NCI-H460 (cell line): ENCODE measurements around the gene PRORP. TPM values are rescaled to one million over a fixed set of nuclear protein-coding genes. Genes with fewer than 3 reads are reported as not detected.
A peak's percentile ranks its signal among the peaks of the same experiment; 100 is the strongest.
"Not testable (repeated sequence)": the region's sequence is repeated elsewhere in the genome, so short reads cannot be mapped to it uniquely, and the experiment has no call there.

Source experiments
- DNase-seq: peaks from one replicate; pipeline ENCODE4 v3.0.0-alpha.2; 2016; ENCODE audit warnings: low read depth; ENCODE audit errors: extremely low read depth
- total RNA-seq: library from RNA; depleted of rRNA; stranded (reverse); fragments of >200 nt; shearing (Covaris generic); gene quantifications from 2 replicates; pipeline ENCODE4 v1.2.3, GENCODE V29; 2014

PRORP gene
- total RNA-seq, 1 experiment from 2014 or later, result 32.8 TPM

DNA sequence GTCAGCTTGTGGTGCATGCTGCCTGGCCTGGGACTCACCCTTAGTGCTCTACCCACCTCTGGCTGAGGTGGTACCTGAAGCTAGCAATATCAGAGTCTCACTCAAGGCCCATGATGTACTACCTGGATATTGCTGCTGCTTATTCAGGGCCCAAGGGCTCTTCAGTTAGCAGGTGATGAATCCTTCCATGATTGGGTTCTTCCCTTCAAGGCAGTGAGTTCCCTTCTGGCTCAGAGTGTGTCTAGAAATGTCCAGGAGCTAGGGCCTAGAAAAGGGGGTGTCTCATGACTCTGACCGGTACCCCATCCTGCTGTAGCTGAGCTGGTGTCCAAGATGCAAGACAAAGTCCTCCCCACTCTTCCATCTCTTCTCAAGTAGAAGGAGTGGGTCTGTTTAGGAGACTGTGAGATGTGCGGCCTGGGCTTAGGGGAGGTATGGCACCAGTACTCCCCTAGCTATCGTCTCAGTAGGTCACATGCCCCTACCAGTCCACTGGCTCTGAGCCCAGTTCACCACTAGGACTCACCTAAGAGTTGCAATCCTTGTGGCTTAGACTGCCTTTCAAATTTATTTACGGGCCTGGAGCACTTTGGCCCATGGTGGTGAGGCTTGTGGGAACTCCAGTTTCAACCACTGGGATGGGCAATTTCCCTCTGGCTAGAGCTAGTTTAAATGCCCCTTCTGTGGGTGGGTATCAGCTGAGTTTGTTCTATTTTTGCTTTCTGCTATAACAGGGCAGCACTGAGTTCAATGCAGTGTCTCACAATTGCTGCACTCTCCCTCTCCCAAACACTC is 12.2 kb downstream of the PRORP start:
- DNase-seq, result no peak

DNA sequence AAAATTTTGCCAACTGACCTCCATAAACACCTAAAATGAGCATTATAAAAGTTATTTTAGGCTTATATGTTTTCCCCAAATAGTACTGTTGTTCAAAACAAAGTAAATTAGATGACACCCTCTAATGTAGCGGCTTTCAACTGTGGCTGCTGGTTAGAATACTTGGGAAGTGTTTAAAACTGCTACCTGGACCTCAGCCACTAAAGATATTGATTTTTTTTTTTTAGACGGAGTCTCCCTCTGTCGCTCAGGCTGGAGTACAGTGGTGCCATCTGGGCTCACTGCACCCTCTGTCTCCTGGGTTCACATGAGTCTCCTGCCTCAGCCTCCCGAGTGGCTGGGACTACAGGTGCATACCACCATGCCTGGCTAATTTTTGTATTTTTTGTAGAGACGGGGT is 16.2 kb downstream of the PRORP start:
- no peak for DNase-seq

- peak; percentile 32 for DNase-seq
Observed at GRCh38 chr14:35140718-35141581, 18.6 kb downstream of the PRORP start.

DNA sequence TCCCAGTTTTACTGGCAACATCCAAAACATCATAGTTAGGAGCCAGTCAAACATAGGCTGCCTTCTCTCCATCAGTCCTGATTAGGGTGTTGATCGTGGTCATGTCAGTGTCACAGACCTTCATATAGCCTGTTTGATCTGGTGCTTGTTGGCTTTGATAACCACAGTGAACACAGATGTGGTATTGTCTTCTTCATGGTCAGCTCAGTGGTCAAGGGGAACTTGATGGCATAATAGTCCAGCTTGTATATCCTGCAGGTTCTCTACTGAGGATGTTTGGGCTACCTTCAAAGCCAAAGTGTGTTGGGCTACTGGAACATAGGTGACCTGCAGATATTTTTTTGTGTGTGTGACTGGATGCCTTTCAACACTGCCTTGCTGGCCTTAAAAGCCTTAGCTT is 21.7 kb downstream of the PRORP start:
- no peak for DNase-seq

DNA sequence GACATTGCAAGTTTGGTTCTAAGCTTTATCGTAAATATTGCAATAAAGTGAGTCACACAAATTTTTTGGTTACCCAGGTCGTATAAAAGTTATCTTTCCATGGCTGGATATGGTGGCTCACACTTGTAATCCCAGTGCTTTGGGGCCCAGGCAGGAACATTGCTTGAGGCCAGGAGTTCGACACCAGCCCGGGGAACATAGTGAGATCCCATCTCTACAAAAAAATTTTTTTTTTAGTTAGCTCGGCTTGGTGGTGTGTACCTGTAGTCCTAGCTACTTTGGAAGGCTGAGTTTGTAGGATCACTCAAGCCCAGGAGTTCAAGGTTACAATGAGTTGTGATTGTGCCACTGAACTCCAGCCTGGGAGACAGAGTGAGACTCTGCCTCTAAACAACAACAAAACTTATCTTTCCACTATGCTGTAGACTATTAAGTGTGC is 24.4 kb downstream of the PRORP start:
- no peak for DNase-seq

DNA sequence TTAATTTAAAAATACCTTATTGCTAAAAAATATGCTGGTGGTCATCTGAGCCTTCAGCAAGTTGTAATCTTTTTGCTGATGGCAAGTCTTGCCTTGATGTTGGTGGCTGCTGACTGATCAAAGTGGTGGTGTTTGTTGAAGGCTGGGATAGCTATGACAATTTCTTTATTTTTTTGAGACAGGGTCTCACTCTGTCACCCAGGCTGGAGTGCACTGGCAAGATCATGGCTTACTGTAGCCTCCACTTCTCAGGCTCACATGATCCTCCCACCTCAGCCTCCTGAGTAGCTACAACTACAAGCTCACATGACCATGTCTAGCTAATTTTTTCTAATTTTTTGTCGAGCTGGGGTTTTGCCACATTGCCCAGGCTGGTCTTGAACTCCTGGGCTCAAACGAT is 24.8 kb downstream of the PRORP start:
- no peak for DNase-seq

DNA sequence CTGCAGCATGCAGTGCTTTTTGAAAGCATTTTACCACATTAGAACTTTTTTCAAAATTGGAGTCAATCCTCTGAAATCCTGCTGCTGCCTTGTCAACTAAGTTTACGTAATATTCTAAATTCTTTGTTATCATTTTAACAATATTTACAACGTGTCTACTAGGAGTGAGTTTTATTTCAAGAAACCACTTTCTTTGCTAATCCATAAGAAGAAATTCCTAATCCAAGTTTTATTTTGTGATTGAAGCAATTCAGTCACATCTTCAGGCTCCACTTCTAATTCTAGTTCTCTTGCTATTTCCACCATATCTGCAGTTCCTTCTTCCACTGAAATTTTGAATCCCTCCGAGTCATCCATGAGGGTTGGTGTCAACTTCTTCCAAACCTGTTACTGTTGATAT is 25.4 kb downstream of the PRORP start:
- no peak for DNase-seq

DNA sequence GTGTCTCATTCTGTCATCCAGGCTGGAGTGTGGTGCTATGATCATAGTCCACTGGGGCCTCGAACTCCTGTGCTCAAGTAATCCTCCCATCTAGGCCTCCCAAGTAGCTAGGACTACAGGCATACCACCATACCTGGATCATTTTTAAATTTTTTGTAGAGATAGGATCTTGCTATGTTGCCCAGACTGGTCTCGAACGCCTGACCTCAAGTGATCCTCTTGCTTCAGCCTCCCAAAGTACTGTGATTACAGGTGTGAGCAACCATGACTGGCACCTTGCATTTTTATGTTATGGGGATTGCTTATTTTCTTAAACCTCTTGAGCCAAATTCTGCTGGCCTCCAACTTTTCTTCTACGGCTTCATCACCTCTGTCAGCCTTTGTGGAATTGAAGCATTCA is 26.9 kb downstream of the PRORP start:
- no peak for DNase-seq

- DNase-seq, result not testable (repeated sequence)
Observed at GRCh38 chr14:35152531-35152930, 30.2 kb downstream of the PRORP start.

- no peak for DNase-seq
Observed at GRCh38 chr14:35154016-35154415, 31.7 kb downstream of the PRORP start.

DNA sequence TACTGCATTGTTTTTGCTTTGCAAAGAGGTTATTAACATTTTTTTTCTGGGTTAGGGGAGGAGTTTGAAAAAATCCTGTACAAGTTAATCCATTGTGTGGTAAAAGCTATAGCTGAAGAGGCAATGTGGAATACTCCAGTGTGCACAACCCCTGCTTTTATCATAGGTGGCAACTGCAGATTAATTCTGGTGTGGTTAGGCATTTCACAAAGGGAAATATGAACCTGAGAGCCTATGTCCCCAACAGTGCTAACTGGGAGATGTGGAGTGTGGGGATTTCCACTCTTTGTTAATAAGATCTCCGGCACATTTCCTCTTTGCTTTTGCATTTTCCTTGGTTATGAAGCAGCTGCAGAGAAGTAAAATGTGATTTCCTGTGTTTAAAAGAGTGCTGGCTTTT is 33.6 kb downstream of the PRORP start:
- DNase-seq, result no peak

- no peak for DNase-seq
Observed at GRCh38 chr14:35158491-35158890, 36.1 kb downstream of the PRORP start.

DNA sequence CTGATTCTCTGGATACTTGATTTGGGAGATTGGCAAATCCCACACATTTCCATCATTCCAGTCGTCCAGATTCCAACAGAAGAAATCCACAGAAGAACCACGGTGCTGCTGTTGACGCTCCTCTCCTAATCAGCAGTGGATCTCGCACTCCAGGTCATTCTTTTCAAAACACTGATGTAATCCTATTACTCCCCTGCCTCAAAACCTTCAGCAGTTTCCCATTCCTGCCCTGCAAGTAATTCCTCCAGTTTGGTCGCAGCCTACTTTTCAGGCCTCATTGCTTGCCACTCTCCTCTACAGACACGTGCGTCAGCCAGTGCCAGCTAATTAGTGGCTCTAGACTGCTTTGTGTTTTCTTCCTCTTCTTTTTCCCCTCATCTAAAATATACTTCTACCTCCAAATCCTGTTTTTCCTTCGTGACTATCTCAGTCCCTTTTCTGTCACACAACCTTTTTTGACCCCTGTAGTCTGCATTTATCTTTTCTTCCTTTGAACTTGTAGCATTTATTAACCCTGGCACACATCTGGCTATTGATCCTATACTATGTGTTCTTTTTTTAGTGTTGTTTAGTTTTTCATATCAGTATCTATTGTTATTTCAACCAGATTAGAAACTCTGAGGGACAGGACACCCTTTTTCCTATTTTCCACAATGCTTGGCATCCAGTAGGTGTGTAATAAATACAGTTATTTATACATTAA is 36.8 kb downstream of the PRORP start:
- no peak for DNase-seq

DNA sequence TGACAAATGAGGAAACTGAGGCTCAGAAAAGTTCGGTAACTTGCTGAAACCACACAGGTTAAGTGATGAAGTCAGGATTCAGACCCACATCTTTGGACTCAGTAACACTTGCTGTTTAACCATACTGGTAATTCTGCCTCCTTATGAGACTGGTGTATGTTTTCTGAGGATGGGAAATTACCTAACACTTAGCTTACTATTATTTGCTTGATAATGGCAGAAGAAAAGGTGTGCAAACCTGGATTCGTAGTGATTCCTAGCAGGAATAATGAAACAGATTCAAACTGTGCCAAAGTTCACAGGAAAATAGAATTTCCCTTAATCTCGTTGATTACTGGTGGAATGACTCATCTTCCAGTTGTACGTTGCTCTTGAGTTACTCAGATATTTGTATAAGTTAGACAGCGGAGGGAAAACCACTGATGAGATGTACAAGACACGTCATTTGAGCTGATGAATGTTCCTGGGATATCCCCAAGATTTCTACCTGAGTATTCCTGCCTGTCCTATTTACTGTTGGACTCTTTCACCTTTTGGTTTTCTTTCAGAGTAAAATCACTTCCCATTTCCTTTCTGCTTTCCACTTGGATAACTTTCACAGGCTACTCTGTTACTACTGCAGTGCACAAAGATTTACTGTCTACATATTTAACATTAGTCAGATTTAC is 37.5 kb downstream of the PRORP start:
- peak; percentile 82 for DNase-seq

- DNase-seq, result no peak
Observed at GRCh38 chr14:35161231-35161630, 38.9 kb downstream of the PRORP start.

DNA sequence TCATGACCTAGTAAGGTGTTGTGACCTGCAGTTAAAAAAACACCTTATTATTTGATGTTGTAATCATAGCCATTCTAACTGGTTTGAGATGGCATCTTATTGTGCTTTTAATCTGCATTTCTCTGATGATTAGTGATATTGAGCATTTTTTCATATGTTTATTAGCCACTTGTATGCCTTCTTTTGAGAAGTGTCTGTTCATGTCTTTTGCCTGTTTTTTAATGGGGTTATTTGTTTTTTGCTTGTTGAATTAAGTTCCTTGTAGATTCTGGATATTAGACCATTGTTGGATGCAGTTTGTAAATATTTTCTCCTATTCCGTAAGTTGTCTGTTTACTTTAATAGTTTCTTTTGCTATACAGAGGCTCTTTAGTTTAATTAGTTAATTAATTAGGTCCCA is 41.0 kb downstream of the PRORP start:
- DNase-seq, result no peak

GRCh38 chr14:35164849-35165248 is 42.5 kb downstream of the PRORP start:
- no peak for DNase-seq

GRCh38 chr14:35167496-35167895 is 45.1 kb downstream of the PRORP start:
- no peak for DNase-seq
